Activated CD8-positive, alpha-beta memory T cell treated with anti-CD3 and anti-CD28 coated beads, Interleukin-2, amount 50 U/mL, for 1 hour (primary cell): ENCODE results near the gene SOCS3.
A peak's percentile ranks its signal among the peaks of the same experiment; 100 is the strongest.
"Not testable (repeated sequence)": the region's sequence is repeated elsewhere in the genome, so short reads cannot be mapped to it uniquely, and the experiment has no call there.

Experiments used
- DNase-seq: peaks from one replicate; pipeline ENCODE4 v3.0.0-alpha.2; 2020; ENCODE audit errors: extremely low read depth

The SOCS3 gene

GRCh38 chr17:78329263-78330059 lies 30.4 kb downstream of the SOCS3 start:
- no peak for DNase-seq

GRCh38 chr17:78327880-78328279 lies 32.0 kb downstream of the SOCS3 start:
- DNase-seq = no peak

- no peak for DNase-seq
Observed at GRCh38 chr17:78325076-78325687, 34.7 kb downstream of the SOCS3 start.

GRCh38 chr17:78324391-78325075 lies 35.3 kb downstream of the SOCS3 start:
- no peak for DNase-seq

GRCh38 chr17:78323826-78324390 lies 36.0 kb downstream of the SOCS3 start:
- DNase-seq = no peak

- DNase-seq = no peak
Observed at GRCh38 chr17:78322858-78323455, 36.9 kb downstream of the SOCS3 start.

- no peak for DNase-seq
Observed at GRCh38 chr17:78322327-78322857, 37.5 kb downstream of the SOCS3 start.

- no peak for DNase-seq
Observed at GRCh38 chr17:78318843-78319242, 41.0 kb downstream of the SOCS3 start.

GRCh38 chr17:78318407-78318806 lies 41.5 kb downstream of the SOCS3 start:
- DNase-seq = no peak

- no peak for DNase-seq
Observed at GRCh38 chr17:78317794-78318400, 42.0 kb downstream of the SOCS3 start.

GRCh38 chr17:78316867-78317789 lies 42.7 kb downstream of the SOCS3 start:
- no peak for DNase-seq

GRCh38 chr17:78316115-78316866 lies 43.6 kb downstream of the SOCS3 start:
- DNase-seq = no peak

- DNase-seq = peak; percentile 10
Observed at GRCh38 chr17:78315355-78316114, 44.3 kb downstream of the SOCS3 start.

GRCh38 chr17:78314683-78315354 lies 45.1 kb downstream of the SOCS3 start:
- no peak for DNase-seq

- peak; percentile 21 for DNase-seq
Observed at GRCh38 chr17:78313735-78314648, 45.9 kb downstream of the SOCS3 start.

- not testable (repeated sequence) for DNase-seq
Observed at GRCh38 chr17:78309659-78310255, 50.1 kb downstream of the SOCS3 start.
